Measurements from ENCODE around the gene FILIP1L.

Gene FILIP1L

GRCh38 chr3:99974989-99975388, 139.3 kb downstream of the FILIP1L start:
- DNase-seq (ENCODE audit: low read depth), result no peak

- DNase-seq (ENCODE audit: low read depth), result no peak
Measured at GRCh38 chr3:99972380-99973104, 141.8 kb downstream of the FILIP1L start.

GRCh38 chr3:99971761-99972160, 142.5 kb downstream of the FILIP1L start:
- DNase-seq (ENCODE audit: low read depth), result no peak

GRCh38 chr3:99970198-99970597, 144.1 kb downstream of the FILIP1L start:
- no peak for DNase-seq (ENCODE audit: low read depth)

- no peak for DNase-seq (ENCODE audit: low read depth)
Measured at GRCh38 chr3:99969136-99969535, 145.2 kb downstream of the FILIP1L start.

- DNase-seq (ENCODE audit: low read depth), result no peak
Measured at GRCh38 chr3:99967796-99968195, 146.5 kb downstream of the FILIP1L start.

- DNase-seq (ENCODE audit: low read depth), result no peak
Measured at GRCh38 chr3:99966662-99967416, 147.5 kb downstream of the FILIP1L start.

GRCh38 chr3:99965681-99966408, 148.5 kb downstream of the FILIP1L start:
- no peak for DNase-seq (ENCODE audit: low read depth)

GRCh38 chr3:99965077-99965476, 149.2 kb downstream of the FILIP1L start:
- DNase-seq (ENCODE audit: low read depth), result no peak

- DNase-seq (ENCODE audit: low read depth), result no peak
Measured at GRCh38 chr3:99962703-99963102, 151.6 kb downstream of the FILIP1L start.

- no peak for DNase-seq (ENCODE audit: low read depth)
Measured at GRCh38 chr3:99961756-99962515, 152.4 kb downstream of the FILIP1L start.

GRCh38 chr3:99960941-99961340, 153.4 kb downstream of the FILIP1L start:
- no peak for DNase-seq (ENCODE audit: low read depth)

- no peak for DNase-seq (ENCODE audit: low read depth)
Measured at GRCh38 chr3:99960123-99960878, 154.0 kb downstream of the FILIP1L start.

- DNase-seq (ENCODE audit: low read depth), result no peak
Measured at GRCh38 chr3:99958222-99958912, 155.9 kb downstream of the FILIP1L start.

- DNase-seq (ENCODE audit: low read depth), result no peak
Measured at GRCh38 chr3:99957151-99957796, 157.0 kb downstream of the FILIP1L start.

GRCh38 chr3:99955773-99956562, 158.3 kb downstream of the FILIP1L start:
- DNase-seq (ENCODE audit: low read depth), result no peak

GRCh38 chr3:99954914-99955644, 159.2 kb downstream of the FILIP1L start:
- no peak for DNase-seq (ENCODE audit: low read depth)

- DNase-seq (ENCODE audit: low read depth), result no peak
Measured at GRCh38 chr3:99953596-99953995, 160.7 kb downstream of the FILIP1L start.

GRCh38 chr3:99952306-99952705, 162.0 kb downstream of the FILIP1L start:
- no peak for DNase-seq (ENCODE audit: low read depth)

Measured in T follicular helper cell (primary cell).